KOPT-K1 (cell line): ENCODE results near the gene PAEP.
"Not testable (repeated sequence)": the region's sequence is repeated elsewhere in the genome, so short reads cannot be mapped to it uniquely, and the experiment has no call there.

ENCODE experiments used
- H3K27ac ChIP-seq: fragments of 200-600 bp; sonication (generic); 2 replicates; pipeline ENCODE4 v1.5.1; 2016; ENCODE audit warnings: antibody characterized with exemption, mild to moderate bottlenecking, low read depth, low read length; ENCODE audit not compliant: poor library complexity, severe bottlenecking
- H3K36me3 ChIP-seq: fragments of 200-600 bp; sonication (generic); 2 replicates; pipeline ENCODE4 v1.5.1; 2017; ENCODE audit warnings: antibody characterized with exemption, mild to moderate bottlenecking, low read length, moderate library complexity; ENCODE audit not compliant: insufficient read depth
- H3K9me3 ChIP-seq: fragments of 200-600 bp; sonication (generic); 2 replicates; pipeline ENCODE4 v1.5.1; 2017; ENCODE audit warnings: antibody characterized with exemption, low read length, mild to moderate bottlenecking; ENCODE audit not compliant: insufficient read depth, poor library complexity, severe bottlenecking

Gene PAEP

DNA sequence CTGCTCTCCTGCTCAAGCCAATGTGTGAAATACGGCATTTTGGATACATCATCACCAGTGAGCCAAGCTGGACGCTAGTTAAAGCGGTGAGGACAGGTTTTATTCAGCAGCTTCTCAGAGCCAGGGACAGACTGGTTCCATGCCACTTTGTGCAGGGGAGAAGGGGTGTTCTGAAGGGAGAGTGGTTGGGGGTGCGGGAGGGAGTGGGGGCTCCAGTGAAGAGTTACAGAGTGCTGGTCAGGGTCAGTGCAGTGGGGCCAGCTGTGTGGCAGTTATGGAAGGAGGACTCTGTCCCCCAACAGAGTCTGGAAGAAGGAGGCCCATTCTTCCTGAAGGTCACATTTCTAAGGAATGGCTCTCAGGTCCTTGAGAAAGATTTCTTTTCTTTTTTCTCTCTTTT, 26.7 kb upstream of the PAEP start:
- not testable (repeated sequence) for H3K36me3 ChIP-seq, H3K27ac ChIP-seq, H3K9me3 ChIP-seq

DNA sequence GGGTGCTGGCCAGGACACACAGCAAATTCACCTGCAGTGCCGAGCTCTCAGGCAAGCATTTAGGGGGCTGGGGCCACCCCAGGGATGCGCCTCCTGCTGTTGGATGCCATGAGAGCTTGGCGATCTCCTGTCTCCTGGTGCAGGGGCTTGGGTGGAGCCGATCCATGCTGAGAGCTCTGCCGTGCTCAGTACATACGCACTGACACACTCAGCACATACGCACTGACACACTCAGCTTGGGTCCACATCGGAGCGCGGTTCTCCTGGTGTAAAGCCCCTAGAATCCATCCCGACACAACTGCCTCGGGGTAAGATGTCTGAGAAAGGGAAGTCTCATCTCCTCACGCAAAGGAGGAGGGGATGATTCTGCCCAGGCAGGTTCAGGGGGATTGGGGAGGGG, 25.9 kb upstream of the PAEP start:
- not testable (repeated sequence) for H3K36me3 ChIP-seq, H3K27ac ChIP-seq, H3K9me3 ChIP-seq

DNA sequence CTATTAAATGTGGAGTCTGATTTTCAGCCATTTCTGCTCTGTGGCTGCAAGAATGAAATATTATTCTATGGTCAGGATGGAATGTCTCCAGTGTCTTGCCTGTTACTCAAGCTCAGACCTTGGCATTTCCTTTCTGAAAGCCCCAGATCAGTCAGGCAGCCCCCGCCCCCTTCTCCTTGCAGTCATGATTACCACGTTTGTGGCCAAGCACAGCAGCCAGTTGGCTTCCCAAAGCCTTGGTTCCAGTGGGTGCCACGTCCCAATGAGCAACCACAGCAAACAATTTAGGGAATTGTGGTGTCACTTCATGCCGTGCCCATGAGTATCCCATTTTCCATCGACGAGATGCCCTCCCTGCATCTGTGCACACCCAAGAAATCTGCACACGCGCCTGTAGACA, 25.3 kb upstream of the PAEP start:
- Histone ChIP-seq H3K36me3 (no peaks in the 10 kb centered on the region), H3K27ac (no peak overlapping the region), H3K9me3 (no peaks in the 10 kb centered on the region)

GRCh38 chr9:135543262-135543894, 18.2 kb upstream of the PAEP start:
- H3K27ac ChIP-seq, H3K9me3 ChIP-seq, H3K36me3 ChIP-seq: not testable (repeated sequence)

DNA sequence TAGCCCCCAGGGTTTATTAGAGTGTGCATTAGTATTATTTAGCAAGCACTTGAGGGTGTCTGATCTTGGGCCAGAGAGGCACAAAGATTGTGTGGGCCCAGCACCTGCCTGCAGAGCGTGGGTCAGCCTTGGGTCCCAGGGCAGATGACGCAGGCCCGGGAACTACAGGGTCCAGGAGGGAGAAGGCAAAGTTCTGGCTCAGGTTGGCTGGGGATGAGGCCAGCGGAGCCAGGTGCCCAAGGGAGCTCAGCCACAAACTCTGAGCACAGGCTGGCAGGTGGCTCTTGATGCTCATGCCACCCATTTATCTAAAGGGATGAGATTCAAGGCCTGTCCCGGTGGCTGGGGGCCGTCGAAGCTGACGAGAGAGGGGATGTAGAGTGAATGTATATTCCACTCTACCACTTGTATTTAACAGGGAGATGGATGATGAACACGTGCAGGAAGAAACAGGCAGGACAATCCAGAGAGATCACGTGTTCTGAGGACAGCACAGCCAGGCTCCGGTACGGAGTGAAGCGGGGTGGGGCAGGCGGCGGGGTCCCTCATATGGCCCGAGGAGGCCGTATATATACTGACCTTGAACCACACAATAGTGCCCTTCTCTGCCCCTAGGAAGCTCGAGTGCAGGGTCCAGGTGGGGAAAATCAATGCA, 16.4 kb upstream of the PAEP start:
- H3K9me3 ChIP-seq: no peaks in the 10 kb centered on the region
- no peak overlapping the region for H3K27ac ChIP-seq

DNA sequence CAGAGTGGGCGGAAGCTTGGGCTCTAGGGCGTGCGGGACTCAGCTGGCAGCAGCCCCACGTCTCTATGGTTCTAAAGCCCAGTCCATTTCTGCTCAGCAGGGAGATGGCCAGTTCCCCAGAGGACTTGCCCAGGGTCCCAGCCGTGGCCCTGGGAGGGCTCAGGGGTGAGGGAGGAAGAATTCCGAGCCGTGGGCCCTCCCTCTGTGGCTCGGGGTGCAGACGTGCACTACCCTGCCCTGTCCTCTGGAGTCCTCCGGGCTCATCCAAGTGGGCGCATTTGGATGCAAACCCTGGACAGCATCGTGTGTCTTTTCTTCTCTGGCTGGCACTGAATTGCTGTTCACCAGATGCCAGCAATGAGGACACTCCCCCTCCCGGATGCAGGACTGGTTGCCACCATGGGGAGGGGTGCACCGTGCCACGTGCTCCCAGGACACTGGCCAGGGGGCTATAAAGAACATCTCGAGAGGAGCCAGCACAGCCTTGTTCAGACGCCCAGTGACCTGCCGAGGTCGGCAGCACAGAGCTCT, 15.8 kb upstream of the PAEP start, which contains the start of gene OBP2A:
Gene OBP2A, plus strand, starts transcription at position 481 of the 531 bp plus-strand sequence. CDS start 55 bp downstream, outside the sequence.
- not testable (repeated sequence) for H3K36me3 ChIP-seq, H3K27ac ChIP-seq, H3K9me3 ChIP-seq

More for the DNA sequence above, 16.4 kb upstream of the PAEP start:
- no peaks in the 10 kb centered on the region for H3K36me3 ChIP-seq

DNA sequence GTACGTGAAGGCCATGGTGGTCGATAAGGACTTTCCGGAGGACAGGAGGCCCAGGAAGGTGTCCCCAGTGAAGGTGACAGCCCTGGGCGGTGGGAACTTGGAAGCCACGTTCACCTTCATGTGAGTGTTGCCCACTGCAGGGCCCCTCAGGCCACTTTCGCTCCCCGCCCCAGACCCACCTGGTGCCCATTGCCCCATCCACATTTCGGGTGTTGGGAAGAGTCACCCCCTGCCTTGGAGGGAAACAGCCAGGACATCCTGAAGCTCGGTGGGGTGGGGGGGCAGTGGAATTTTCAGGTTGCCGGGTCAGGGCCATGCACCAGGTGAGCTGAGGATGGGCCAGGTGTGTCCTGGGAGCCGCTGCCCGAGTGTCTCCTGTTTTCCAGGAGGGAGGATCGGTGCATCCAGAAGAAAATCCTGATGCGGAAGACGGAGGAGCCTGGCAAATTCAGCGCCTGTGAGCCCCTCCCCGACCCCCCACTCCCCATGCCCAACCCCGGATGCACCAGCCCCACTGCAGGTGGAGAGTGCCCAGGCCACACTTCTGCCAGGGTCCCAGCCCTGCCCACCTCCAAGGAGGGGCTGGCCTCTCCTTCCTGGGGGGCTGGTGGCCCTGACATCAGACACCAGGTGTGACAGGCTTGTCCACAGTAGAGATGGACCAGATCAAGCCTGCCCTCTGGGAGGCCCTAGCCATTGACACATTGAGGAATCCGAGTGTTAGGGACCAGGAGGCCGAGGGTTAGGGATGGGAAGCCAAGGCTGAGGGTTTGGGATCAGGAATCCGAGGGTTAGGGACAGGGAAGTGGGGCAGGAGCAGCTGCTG, 14.6 kb upstream of the PAEP start:
- H3K36me3 ChIP-seq, H3K9me3 ChIP-seq, H3K27ac ChIP-seq: not testable (repeated sequence)

- Histone ChIP-seq H3K9me3 (no peaks in the 10 kb centered on the region), H3K36me3 (no peaks in the 10 kb centered on the region), H3K27ac (no peak overlapping the region)
These were observed 13.5 kb upstream of the PAEP start for GRCh38 chr9:135547756-135548736.

GRCh38 chr9:135549478-135550343, 11.8 kb upstream of the PAEP start:
- not testable (repeated sequence) for H3K36me3 ChIP-seq, H3K27ac ChIP-seq, H3K9me3 ChIP-seq

DNA sequence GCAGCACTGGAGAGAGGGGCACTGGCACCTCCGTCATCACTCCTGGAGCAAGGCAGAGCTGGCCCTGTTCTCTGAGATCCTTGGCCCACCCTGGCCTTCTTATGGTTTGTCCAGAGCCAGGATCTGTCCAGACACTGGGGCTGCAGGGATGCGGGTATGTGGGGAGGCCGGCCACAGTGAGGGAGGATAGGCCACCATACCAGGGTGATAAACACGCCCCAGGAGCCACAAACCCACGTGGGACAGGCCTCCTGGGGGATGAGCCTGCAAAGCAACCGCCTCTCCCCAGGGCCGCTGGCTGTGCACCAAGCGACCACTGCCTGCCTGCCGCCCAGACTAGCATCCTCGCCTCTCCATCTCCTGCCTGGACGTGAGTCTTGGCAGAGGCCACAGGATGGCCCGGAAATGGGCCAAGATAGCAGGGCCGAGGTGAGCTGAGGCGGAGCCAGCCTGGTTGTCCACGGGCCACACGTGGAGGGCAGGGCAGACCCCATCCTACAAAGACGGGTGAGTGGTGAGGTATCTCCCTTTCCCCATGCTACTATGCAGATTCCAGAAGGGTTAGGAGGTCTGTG, 11.1 kb upstream of the PAEP start:
- H3K9me3 ChIP-seq: no peaks in the 10 kb centered on the region
- H3K36me3 ChIP-seq: no peaks in the 10 kb centered on the region
- H3K27ac ChIP-seq: no peak overlapping the region

GRCh38 chr9:135551031-135551430, 10.5 kb upstream of the PAEP start:
- H3K27ac ChIP-seq: no peak overlapping the region
- no peaks in the 10 kb centered on the region for H3K36me3 ChIP-seq
- no peaks in the 10 kb centered on the region for H3K9me3 ChIP-seq

GRCh38 chr9:135551456-135551855, 10.1 kb upstream of the PAEP start:
- Histone ChIP-seq H3K27ac (no peak overlapping the region), H3K9me3 (no peaks in the 10 kb centered on the region), H3K36me3 (no peaks in the 10 kb centered on the region)

GRCh38 chr9:135552021-135552697, 9.4 kb upstream of the PAEP start:
- no peak overlapping the region for H3K27ac ChIP-seq
- H3K9me3 ChIP-seq: no peaks in the 10 kb centered on the region
- H3K36me3 ChIP-seq: no peaks in the 10 kb centered on the region
